Natural killer cell (primary cell): ENCODE data around the gene PAQR5. TPM values are rescaled to one million over a fixed set of nuclear protein-coding genes. Genes with fewer than 3 reads are reported as not detected.

Source experiments
- ATAC-seq, 3 donors: fragments of 150-1000 bp in 2 of 3; fragments of 200-7000 bp in 1 of 3; cut with Tn5 transposase; 1 replicate in 1 of 3; 2 replicates in 2 of 3; pipeline ENCODE4 v1.10.0; 2021; ENCODE audit warnings: mild to moderate bottlenecking in 2 of 3, moderate library complexity in 2 of 3
- DNase-seq, 2 donors: peaks; one replicate each; pipeline versions ENCODE4 v3.0.0 to v3.0.0-alpha.2; 2013 to 2021; ENCODE audit warnings: mixed read lengths in 1 of 2
- H3K27ac ChIP-seq: one replicate; pipeline ENCODE4 v1.5.1; 2013; ENCODE audit warnings: mild to moderate bottlenecking, low read length
- H3K27me3 ChIP-seq: one replicate; pipeline ENCODE4 v1.6.1; 2013; ENCODE audit warnings: low read length; ENCODE audit not compliant: control insufficient read depth, insufficient read depth
- H3K36me3 ChIP-seq: one replicate; pipeline ENCODE4 v1.6.1; 2013; ENCODE audit warnings: low read length; ENCODE audit not compliant: control insufficient read depth, insufficient read depth
- H3K4me1 ChIP-seq: one replicate; pipeline ENCODE4 v1.6.1; 2013; ENCODE audit warnings: low read length; ENCODE audit not compliant: control insufficient read depth, insufficient read depth
- H3K4me3 ChIP-seq: one replicate; pipeline ENCODE4 v1.5.1; 2013; ENCODE audit warnings: low read length
- H3K9me3 ChIP-seq: one replicate; pipeline ENCODE4 v1.6.1; 2013; ENCODE audit warnings: low read length; ENCODE audit not compliant: control insufficient read depth, insufficient read depth
- H3K27ac Mint-ChIP-seq, 2 donors: one replicate each; pipeline ENCODE4 v1.8.0; 2022; ENCODE audit warnings: mild to moderate bottlenecking in 2 of 2, mixed read lengths in 2 of 2, moderate library complexity in 1 of 2
- H3K27me3 Mint-ChIP-seq, 2 donors: one replicate each; pipeline ENCODE4 v1.8.0; 2022; ENCODE audit warnings: low read depth in 2 of 2, mixed read lengths in 2 of 2
- H3K36me3 Mint-ChIP-seq: one replicate; pipeline ENCODE4 v1.8.0; 2022; ENCODE audit warnings: mixed read lengths
- H3K4me1 Mint-ChIP-seq, 2 donors: one replicate each; pipeline ENCODE4 v1.8.0; 2022; ENCODE audit warnings: mixed read lengths in 2 of 2
- H3K4me3 Mint-ChIP-seq: one replicate; pipeline ENCODE4 v1.8.0; 2022; ENCODE audit warnings: mild to moderate bottlenecking, moderate library complexity, mixed read lengths
- H3K9me3 Mint-ChIP-seq, 2 donors: one replicate each; pipeline ENCODE4 v1.8.0; 2022; ENCODE audit warnings: mixed read lengths in 2 of 2
- WGBS: methylation state at CpG from one replicate; pipeline ENCODE4 v1.1.7; 2013; ENCODE audit warnings: missing lambda C conversion rate; ENCODE audit not compliant: insufficient coverage; 5-methylcytosine and 5-hydroxymethylcytosine counted together
- intact Hi-C: fragments of 100-400 bp; cut with micrococcal nuclease; formaldehyde crosslinking; loops from one replicate; pipeline ENCODE4 v1.14.2; 2022
- total RNA-seq, 4 donors: library from RNA; stranded (reverse); fragments of 120-200 nt in 1 of 4; gene quantifications; one replicate each; pipeline versions ENCODE4 v1.2.3 to v1.2.4, GENCODE V29; 2013 to 2022
- TF ChIP-seq, protein P1 (sequence below): fragments of 200-600 bp; IDR thresholded peaks from one replicate; pipeline ENCODE4 v1.8.0; 2022; ENCODE audit warnings: antibody characterized with exemption

The PAQR5 gene
- total RNA-seq, 3 donors from 2014 or later (not counting 1 experiment from before 2014, with no cell fraction given), result 0.40 to 1.1 (median 0.59) TPM

DNA sequence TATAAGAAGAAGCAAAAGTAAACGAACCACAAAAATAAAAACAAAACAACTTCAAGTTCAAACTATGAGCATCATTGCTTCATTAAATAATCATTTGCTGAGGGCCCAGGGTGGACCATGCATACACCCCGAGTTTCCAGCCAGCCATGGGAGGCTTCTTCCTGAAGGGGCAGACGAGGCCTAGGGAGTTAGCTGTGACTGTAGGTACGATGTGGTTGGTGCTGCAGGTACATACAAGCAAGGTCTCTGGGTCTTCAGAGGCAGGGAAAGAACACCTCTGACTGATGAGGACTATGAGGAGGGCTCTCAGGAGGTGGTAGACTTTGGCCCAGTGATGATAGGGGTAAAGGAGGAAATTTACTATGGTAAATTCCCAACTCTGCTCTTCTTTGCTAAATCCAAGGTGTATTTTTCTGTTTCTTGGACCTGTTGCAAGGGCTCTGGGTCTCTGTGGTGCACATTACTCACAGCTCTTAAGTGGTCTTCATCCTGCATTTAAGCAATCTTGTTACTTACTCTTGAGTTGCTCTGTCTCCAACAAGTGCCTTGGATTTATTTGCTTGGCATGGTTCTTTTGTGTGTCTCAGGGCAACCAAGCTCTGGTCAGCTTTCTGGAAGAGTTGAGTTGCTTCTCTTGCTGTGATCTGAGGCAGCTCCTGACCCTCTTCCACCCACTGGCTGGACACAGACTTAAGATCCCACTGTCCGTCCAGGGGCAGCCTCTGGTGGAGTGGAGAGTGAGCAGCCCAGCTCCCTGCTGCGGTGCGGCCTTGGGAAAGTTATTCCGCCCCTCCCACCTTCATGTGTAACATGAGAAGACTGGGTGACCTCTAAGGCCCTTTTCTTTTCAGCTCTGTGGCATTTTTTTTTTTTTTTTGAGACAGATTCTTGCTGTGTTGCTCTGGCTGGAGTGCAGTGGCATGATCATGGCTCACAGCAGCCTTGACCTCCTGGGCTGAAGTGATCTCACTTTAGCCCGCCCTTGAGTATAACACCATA lies 59.4 kb downstream of the PAQR5 start:
- Mint-ChIP-seq H3K27me3 (peaks cover 0 to 3% of the 10 kb centered on the region in 2 donors), H3K4me3 (no peak overlapping the region), H3K36me3 (no peaks in the 10 kb centered on the region), H3K9me3 (no peaks in the 10 kb centered on the region), H3K27ac (no peak overlapping the region), H3K4me1 (no peaks in the 10 kb centered on the region)
- WGBS, result 80% methylated on average over 5 of the region's 9 CpGs
- ATAC-seq, result no peak
- no peaks in the 10 kb centered on the region for H3K36me3 ChIP-seq
- no peak for DNase-seq
- H3K27ac ChIP-seq, result no peak overlapping the region
- H3K4me1 ChIP-seq, result no peaks in the 10 kb centered on the region
- intact Hi-C loops, result no loop called here
- H3K27me3 ChIP-seq, result no peaks in the 10 kb centered on the region
- no peak overlapping the region for H3K4me3 ChIP-seq
- TF ChIP-seq, protein P1, sequence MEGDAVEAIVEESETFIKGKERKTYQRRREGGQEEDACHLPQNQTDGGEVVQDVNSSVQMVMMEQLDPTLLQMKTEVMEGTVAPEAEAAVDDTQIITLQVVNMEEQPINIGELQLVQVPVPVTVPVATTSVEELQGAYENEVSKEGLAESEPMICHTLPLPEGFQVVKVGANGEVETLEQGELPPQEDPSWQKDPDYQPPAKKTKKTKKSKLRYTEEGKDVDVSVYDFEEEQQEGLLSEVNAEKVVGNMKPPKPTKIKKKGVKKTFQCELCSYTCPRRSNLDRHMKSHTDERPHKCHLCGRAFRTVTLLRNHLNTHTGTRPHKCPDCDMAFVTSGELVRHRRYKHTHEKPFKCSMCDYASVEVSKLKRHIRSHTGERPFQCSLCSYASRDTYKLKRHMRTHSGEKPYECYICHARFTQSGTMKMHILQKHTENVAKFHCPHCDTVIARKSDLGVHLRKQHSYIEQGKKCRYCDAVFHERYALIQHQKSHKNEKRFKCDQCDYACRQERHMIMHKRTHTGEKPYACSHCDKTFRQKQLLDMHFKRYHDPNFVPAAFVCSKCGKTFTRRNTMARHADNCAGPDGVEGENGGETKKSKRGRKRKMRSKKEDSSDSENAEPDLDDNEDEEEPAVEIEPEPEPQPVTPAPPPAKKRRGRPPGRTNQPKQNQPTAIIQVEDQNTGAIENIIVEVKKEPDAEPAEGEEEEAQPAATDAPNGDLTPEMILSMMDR, result no peak
- no peaks in the 10 kb centered on the region for H3K9me3 ChIP-seq

DNA sequence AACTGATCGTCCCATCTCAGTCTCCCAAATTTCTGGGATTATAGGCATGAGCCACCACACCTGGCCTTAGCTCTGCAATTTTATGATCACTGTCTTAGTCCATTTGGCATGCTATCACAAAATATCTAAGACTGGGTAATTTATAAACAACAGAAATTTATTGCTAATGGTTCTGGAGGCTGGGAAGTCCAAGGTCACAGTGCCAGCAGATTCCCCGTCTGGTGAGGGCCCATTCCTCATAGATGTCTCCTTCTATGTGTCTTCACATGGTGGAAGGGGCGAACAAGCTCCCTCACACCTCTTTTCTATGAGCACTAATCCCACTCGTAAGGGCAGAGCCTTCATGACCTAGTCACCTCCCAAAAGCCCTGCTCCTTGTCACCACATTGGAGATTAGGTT lies 60.1 kb downstream of the PAQR5 start:
- no peaks in the 10 kb centered on the region for H3K9me3 ChIP-seq
- intact Hi-C loops, result no loop called here
- Mint-ChIP-seq H3K36me3 (no peaks in the 10 kb centered on the region), H3K4me3 (no peak overlapping the region), H3K27ac (no peak overlapping the region), H3K9me3 (no peaks in the 10 kb centered on the region), H3K27me3 (peaks cover 0 to 3% of the 10 kb centered on the region in 2 donors), H3K4me1 (no peaks in the 10 kb centered on the region)
- H3K36me3 ChIP-seq, result no peaks in the 10 kb centered on the region
- TF ChIP-seq, protein P1, result no peak
- no peaks in the 10 kb centered on the region for H3K27me3 ChIP-seq
- ATAC-seq, result no peak
- H3K4me3 ChIP-seq, result no peak overlapping the region
- WGBS, result 78% methylated on average over 3 of the region's 4 CpGs
- DNase-seq, result no peak
- no peaks in the 10 kb centered on the region for H3K4me1 ChIP-seq
- H3K27ac ChIP-seq, result no peak overlapping the region

- peaks cover 0 to 3% of the 10 kb centered on the region in 2 donors for H3K27me3 Mint-ChIP-seq
- Histone ChIP-seq H3K27me3 (no peaks in the 10 kb centered on the region), H3K4me1 (no peaks in the 10 kb centered on the region), H3K36me3 (no peaks in the 10 kb centered on the region), H3K27ac (no peak overlapping the region), H3K4me3 (no peak overlapping the region), H3K9me3 (no peaks in the 10 kb centered on the region)
- H3K4me3 Mint-ChIP-seq, result no peak overlapping the region
- H3K4me1 Mint-ChIP-seq, result no peaks in the 10 kb centered on the region
- intact Hi-C loops, result no loop called here
- no peak overlapping the region for H3K27ac Mint-ChIP-seq
- H3K36me3 Mint-ChIP-seq, result no peaks in the 10 kb centered on the region
- DNase-seq, result no peak
- ATAC-seq, result no peak
- TF ChIP-seq, protein P1, result no peak
- WGBS, result 87% methylated on average over 3 of the region's 3 CpGs
- no peaks in the 10 kb centered on the region for H3K9me3 Mint-ChIP-seq
Observed at GRCh38 chr15:69359722-69360121, 61.0 kb downstream of the PAQR5 start.
